Fibroblast of peridontal ligament (primary cell): ENCODE results near the gene SPRR1A.

Experiments
- DNase-seq: peaks from one replicate; pipeline ENCODE4 v3.0.0-alpha.2; 2010; ENCODE audit errors: extremely low read depth

SPRR1A gene

DNA sequence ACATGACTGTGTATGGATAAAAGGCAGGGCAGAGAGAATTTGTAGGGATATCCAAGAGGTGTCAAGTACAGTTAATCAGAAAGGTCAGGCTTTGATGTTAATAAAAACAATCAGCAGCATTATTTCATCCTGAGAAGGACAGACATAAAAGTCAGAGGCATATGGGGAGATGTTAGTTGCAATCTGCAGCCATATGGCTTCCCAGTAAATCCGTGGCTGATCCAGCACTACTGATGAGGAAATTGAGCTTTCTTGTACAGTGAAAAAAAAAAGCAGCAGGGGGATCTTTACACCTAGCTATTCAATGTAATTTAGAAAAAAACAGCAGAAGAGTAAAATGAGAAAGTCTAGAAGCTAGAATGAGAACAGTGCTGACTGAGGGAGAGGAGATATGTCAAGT, 44.9 kb downstream of the SPRR1A start:
- no peak for DNase-seq

DNA sequence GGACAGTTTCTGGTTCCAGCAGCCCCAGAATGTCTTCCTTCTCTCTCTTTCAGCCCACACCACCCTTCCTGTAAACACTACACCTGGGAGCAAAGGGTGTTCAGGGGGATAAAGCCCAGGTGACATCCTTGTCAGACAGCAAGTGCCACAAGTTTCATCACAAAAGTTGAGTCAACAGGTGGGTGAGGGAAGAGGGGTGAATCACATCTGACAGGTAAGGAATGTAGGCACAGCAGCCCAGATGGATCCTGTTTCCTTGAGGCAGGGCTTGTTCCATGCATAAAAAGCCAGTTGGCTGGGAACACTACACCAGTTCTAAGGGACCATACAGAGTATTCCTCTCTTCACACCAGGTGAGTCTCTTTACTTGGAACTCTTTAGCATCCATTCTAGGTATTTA, 47.0 kb downstream of the SPRR1A start, which contains the start of gene SPRR1B:
Gene SPRR1B, plus strand, starts transcription at position 309 of the 400 bp plus-strand sequence. CDS start 1,143 bp downstream, outside the sequence.
- no peak for DNase-seq

DNA sequence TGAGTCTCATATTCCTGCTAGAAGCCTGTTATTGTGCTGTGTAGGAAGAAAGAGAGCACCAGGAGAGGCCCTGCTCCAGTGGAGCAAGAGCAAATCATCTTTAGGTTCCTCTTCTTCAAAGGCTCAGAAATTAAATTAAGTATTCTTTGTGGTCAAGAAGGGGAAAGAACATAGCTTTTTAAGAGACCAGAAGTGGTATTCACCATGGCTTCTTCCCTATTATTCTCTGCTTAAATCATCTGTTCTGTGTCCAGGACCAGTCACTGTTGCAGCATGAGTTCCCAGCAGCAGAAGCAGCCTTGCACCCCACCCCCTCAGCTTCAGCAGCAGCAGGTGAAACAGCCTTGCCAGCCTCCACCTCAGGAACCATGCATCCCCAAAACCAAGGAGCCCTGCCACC, 48.2 kb downstream of the SPRR1A start:
- no peak for DNase-seq

DNA sequence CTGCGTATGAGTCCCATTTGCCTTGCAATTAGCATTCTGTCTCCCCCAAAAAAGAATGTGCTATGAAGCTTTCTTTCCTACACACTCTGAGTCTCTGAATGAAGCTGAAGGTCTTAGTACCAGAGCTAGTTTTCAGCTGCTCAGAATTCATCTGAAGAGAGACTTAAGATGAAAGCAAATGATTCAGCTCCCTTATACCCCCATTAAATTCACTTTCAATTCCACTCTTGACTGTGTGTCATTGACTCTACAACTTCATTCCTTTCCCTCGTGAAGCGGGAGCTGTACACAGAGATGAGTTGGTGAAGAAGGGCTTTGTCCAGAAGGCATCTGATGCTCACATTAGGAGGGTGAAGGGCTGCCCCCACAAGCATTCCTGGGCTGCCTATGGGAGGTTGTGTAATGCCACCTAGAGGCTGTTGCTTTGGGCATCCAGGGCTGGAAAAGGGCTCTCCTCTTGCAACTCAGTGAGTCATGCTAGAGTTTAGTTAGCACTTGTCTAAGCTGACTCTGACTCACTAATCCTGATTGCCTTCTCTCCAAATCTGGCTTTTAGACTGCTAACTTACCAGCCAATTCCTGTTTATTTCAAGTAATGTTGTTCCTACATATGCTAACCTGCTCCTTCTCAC, 48.9 kb downstream of the SPRR1A start:
- DNase-seq = peak; percentile 57

DNA sequence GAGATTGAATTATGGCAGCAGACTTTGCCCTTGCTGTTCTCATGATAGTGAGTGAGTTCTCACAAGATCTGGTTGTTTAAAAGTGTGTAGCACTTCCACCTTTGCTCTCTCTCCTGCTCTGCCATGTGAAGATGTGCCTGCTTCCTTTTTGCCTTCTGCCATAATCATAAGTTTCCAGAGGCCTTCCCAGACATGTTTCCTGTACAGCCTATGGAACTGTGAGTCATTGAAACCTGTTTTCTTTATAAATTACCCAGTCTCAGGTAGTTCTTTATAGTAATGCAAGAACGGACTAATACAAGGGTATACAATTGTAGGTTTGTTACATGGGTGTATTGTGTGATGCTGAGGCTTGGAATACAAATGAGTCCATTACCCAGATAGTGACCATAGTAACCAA, 51.3 kb downstream of the SPRR1A start:
- DNase-seq = no peak
